ENCODE data around the gene LRCH3. TPM values are rescaled to one million over a fixed set of nuclear protein-coding genes. Genes with fewer than 3 reads are reported as not detected.

LRCH3 gene
- total RNA-seq, 1 experiment from 2014 or later = 18.5 TPM

Other genes with a start within 250 kb of the LRCH3 start
- 0.34 TPM in 1 of 2 replicates, not detected in the other for gene BDH1, start 235.3 kb upstream of the LRCH3 start, total RNA-seq (2014; rRNA removed; shearing (Covaris generic); ENCODE audit: low replicate concordance)
- gene RUBCN, start 54.4 kb upstream of the LRCH3 start, total RNA-seq (2014; rRNA removed; shearing (Covaris generic); ENCODE audit: low replicate concordance) = 3.4 and 7.9 TPM in 2 replicates
- gene FYTTD1, start 41.4 kb upstream of the LRCH3 start, total RNA-seq (2014; rRNA removed; shearing (Covaris generic); ENCODE audit: low replicate concordance) = 25.3 and 46.5 TPM in 2 replicates
- 1,210 and 1,319 TPM in 2 replicates for gene RPL35A, start 158.9 kb downstream of the LRCH3 start, total RNA-seq (2014; rRNA removed; shearing (Covaris generic); ENCODE audit: low replicate concordance)
- 0.23 and 1.3 TPM in 2 replicates for gene LMLN, start 169.0 kb downstream of the LRCH3 start, total RNA-seq (2014; rRNA removed; shearing (Covaris generic); ENCODE audit: low replicate concordance)